ENCODE data around the gene RPRD2.
"Not testable (repeated sequence)": the region's sequence is repeated elsewhere in the genome, so short reads cannot be mapped to it uniquely, and the experiment has no call there.

RPRD2 gene

GRCh38 chr1:150389650-150390049 is 25.7 kb downstream of the RPRD2 start:
- no peak for DNase-seq

GRCh38 chr1:150392627-150393026 is 28.7 kb downstream of the RPRD2 start:
- no peak for DNase-seq

GRCh38 chr1:150395115-150395514 is 31.2 kb downstream of the RPRD2 start:
- DNase-seq = not testable (repeated sequence)

GRCh38 chr1:150397392-150398032 is 33.6 kb downstream of the RPRD2 start:
- DNase-seq = no peak

- DNase-seq = no peak
Measured at GRCh38 chr1:150404465-150404864, 40.5 kb downstream of the RPRD2 start.

- no peak for DNase-seq
Measured at GRCh38 chr1:150405660-150406059, 41.7 kb downstream of the RPRD2 start.

- DNase-seq = no peak
Measured at GRCh38 chr1:150406483-150406882, 42.5 kb downstream of the RPRD2 start.

- no peak for DNase-seq
Measured at GRCh38 chr1:150407330-150407729, 43.4 kb downstream of the RPRD2 start.

- no peak for DNase-seq
Measured at GRCh38 chr1:150408800-150409199, 44.9 kb downstream of the RPRD2 start.

GRCh38 chr1:150409504-150410362 is 45.8 kb downstream of the RPRD2 start:
- DNase-seq = no peak

GRCh38 chr1:150410582-150411101 is 46.7 kb downstream of the RPRD2 start:
- DNase-seq = no peak

GRCh38 chr1:150414592-150414991 is 50.6 kb downstream of the RPRD2 start:
- DNase-seq = no peak

- DNase-seq = no peak
Measured at GRCh38 chr1:150415800-150416199, 51.9 kb downstream of the RPRD2 start.

GRCh38 chr1:150420560-150421265 is 56.8 kb downstream of the RPRD2 start:
- DNase-seq = no peak

- DNase-seq = no peak
Measured at GRCh38 chr1:150422541-150422940, 58.6 kb downstream of the RPRD2 start.

- no peak for DNase-seq
Measured at GRCh38 chr1:150429805-150430204, 65.9 kb downstream of the RPRD2 start.

- DNase-seq = no peak
Measured at GRCh38 chr1:150441121-150441520, 77.2 kb downstream of the RPRD2 start.

- no peak for DNase-seq
Measured at GRCh38 chr1:150444232-150444631, 80.3 kb downstream of the RPRD2 start.

GRCh38 chr1:150456146-150456647 is 92.2 kb downstream of the RPRD2 start:
- DNase-seq = no peak

- peak; percentile 32 for DNase-seq
Measured at GRCh38 chr1:150464422-150464826, 100.5 kb downstream of the RPRD2 start.

GRCh38 chr1:150466964-150467363 is 103.0 kb downstream of the RPRD2 start:
- DNase-seq = no peak

- no peak for DNase-seq
Measured at GRCh38 chr1:150469291-150469690, 105.3 kb downstream of the RPRD2 start.

- DNase-seq = no peak
Measured at GRCh38 chr1:150472601-150473200, 108.8 kb downstream of the RPRD2 start.
